ENCODE data around the gene TTC28. TPM values are rescaled to one million over a fixed set of nuclear protein-coding genes. Genes with fewer than 3 reads are reported as not detected.

TTC28 gene
- total RNA-seq, 1 donor from 2014 or later = 70.8 TPM

- no peaks in the 10 kb centered on the region for H3K9me3 Mint-ChIP-seq (ENCODE audit: unreplicated experiment)
- H3K27me3 Mint-ChIP-seq (ENCODE audit: unreplicated experiment) = peaks cover 1% of the 10 kb centered on the region
- TF ChIP-seq, protein P1, sequence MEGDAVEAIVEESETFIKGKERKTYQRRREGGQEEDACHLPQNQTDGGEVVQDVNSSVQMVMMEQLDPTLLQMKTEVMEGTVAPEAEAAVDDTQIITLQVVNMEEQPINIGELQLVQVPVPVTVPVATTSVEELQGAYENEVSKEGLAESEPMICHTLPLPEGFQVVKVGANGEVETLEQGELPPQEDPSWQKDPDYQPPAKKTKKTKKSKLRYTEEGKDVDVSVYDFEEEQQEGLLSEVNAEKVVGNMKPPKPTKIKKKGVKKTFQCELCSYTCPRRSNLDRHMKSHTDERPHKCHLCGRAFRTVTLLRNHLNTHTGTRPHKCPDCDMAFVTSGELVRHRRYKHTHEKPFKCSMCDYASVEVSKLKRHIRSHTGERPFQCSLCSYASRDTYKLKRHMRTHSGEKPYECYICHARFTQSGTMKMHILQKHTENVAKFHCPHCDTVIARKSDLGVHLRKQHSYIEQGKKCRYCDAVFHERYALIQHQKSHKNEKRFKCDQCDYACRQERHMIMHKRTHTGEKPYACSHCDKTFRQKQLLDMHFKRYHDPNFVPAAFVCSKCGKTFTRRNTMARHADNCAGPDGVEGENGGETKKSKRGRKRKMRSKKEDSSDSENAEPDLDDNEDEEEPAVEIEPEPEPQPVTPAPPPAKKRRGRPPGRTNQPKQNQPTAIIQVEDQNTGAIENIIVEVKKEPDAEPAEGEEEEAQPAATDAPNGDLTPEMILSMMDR (IDR thresholded peaks at IDR 0.05; ENCODE audit: unreplicated experiment) = no peak
- no peak overlapping the region for H3K4me3 Mint-ChIP-seq (ENCODE audit: unreplicated experiment)
- peaks cover 2% of the 10 kb centered on the region for H3K4me1 Mint-ChIP-seq (ENCODE audit: unreplicated experiment)
- no peak for DNase-seq (ENCODE audit: low spot score)
- no peak overlapping the region for H3K27ac Mint-ChIP-seq (ENCODE audit: unreplicated experiment)
- no peaks in the 10 kb centered on the region for H3K36me3 Mint-ChIP-seq (ENCODE audit: low read depth, unreplicated experiment)
These were observed 471.6 kb downstream of the TTC28 start for GRCh38 chr22:28208036-28208435.

- H3K4me3 Mint-ChIP-seq (ENCODE audit: unreplicated experiment) = no peak overlapping the region
- no peaks in the 10 kb centered on the region for H3K36me3 Mint-ChIP-seq (ENCODE audit: low read depth, unreplicated experiment)
- no peak for DNase-seq (ENCODE audit: low spot score)
- TF ChIP-seq, protein P1 (IDR thresholded peaks at IDR 0.05; ENCODE audit: unreplicated experiment) = no peak
- H3K9me3 Mint-ChIP-seq (ENCODE audit: unreplicated experiment) = no peaks in the 10 kb centered on the region
- H3K27ac Mint-ChIP-seq (ENCODE audit: unreplicated experiment) = no peak overlapping the region
- peaks cover 2% of the 10 kb centered on the region for H3K4me1 Mint-ChIP-seq (ENCODE audit: unreplicated experiment)
- peaks cover 1% of the 10 kb centered on the region for H3K27me3 Mint-ChIP-seq (ENCODE audit: unreplicated experiment)
These were observed 472.2 kb downstream of the TTC28 start for GRCh38 chr22:28207281-28208030.

- Mint-ChIP-seq H3K27ac (ENCODE audit: unreplicated experiment) (no peak overlapping the region), H3K9me3 (ENCODE audit: unreplicated experiment) (no peaks in the 10 kb centered on the region), H3K4me1 (ENCODE audit: unreplicated experiment) (peaks cover 2% of the 10 kb centered on the region), H3K36me3 (ENCODE audit: low read depth, unreplicated experiment) (no peaks in the 10 kb centered on the region), H3K27me3 (ENCODE audit: unreplicated experiment) (peaks cover 1% of the 10 kb centered on the region), H3K4me3 (ENCODE audit: unreplicated experiment) (no peak overlapping the region)
- TF ChIP-seq, protein P1 (IDR thresholded peaks at IDR 0.05; ENCODE audit: unreplicated experiment) = no peak
- DNase-seq (ENCODE audit: low spot score) = no peak
These were observed 473.7 kb downstream of the TTC28 start for GRCh38 chr22:28205926-28206325.

- Mint-ChIP-seq H3K4me1 (ENCODE audit: unreplicated experiment) (no peaks in the 10 kb centered on the region), H3K4me3 (ENCODE audit: unreplicated experiment) (no peak overlapping the region), H3K27me3 (ENCODE audit: unreplicated experiment) (peaks cover 1% of the 10 kb centered on the region), H3K9me3 (ENCODE audit: unreplicated experiment) (no peaks in the 10 kb centered on the region), H3K36me3 (ENCODE audit: low read depth, unreplicated experiment) (no peaks in the 10 kb centered on the region), H3K27ac (ENCODE audit: unreplicated experiment) (no peak overlapping the region)
- TF ChIP-seq, protein P1 (IDR thresholded peaks at IDR 0.05; ENCODE audit: unreplicated experiment) = no peak
- no peak for DNase-seq (ENCODE audit: low spot score)
These were observed 475.3 kb downstream of the TTC28 start for GRCh38 chr22:28204382-28204781.

- peaks cover 1% of the 10 kb centered on the region for H3K27me3 Mint-ChIP-seq (ENCODE audit: unreplicated experiment)
- no peak for DNase-seq (ENCODE audit: low spot score)
- H3K27ac Mint-ChIP-seq (ENCODE audit: unreplicated experiment) = no peak overlapping the region
- no peaks in the 10 kb centered on the region for H3K9me3 Mint-ChIP-seq (ENCODE audit: unreplicated experiment)
- no peak overlapping the region for H3K4me3 Mint-ChIP-seq (ENCODE audit: unreplicated experiment)
- TF ChIP-seq, protein P1 (IDR thresholded peaks at IDR 0.05; ENCODE audit: unreplicated experiment) = no peak
- H3K36me3 Mint-ChIP-seq (ENCODE audit: low read depth, unreplicated experiment) = no peaks in the 10 kb centered on the region
- no peaks in the 10 kb centered on the region for H3K4me1 Mint-ChIP-seq (ENCODE audit: unreplicated experiment)
These were observed 476.4 kb downstream of the TTC28 start for GRCh38 chr22:28203286-28203685.

Data from endothelial cell (in vitro differentiated cells).